ENCODE results near the gene ATF7.

The ATF7 gene

GRCh38 chr12:53500142-53500775 lies 125.9 kb downstream of the ATF7 start:
- peak; percentile 57 for DNase-seq (ENCODE audit: low spot score)

GRCh38 chr12:53499266-53500141 lies 126.7 kb downstream of the ATF7 start, which contains the start of gene MAP3K12:
MAP3K12 (minus strand) TSS chr12:53499458; CDS start chr12:53487391, 12,067 bp downstream.
- peak; percentile 82 for DNase-seq (ENCODE audit: low spot score)

GRCh38 chr12:53498235-53498630 lies 127.9 kb downstream of the ATF7 start:
- DNase-seq (ENCODE audit: low spot score) = no peak

- no peak for DNase-seq (ENCODE audit: low spot score)
These were observed 128.7 kb downstream of the ATF7 start for GRCh38 chr12:53497461-53497860.

GRCh38 chr12:53496752-53497032 lies 129.5 kb downstream of the ATF7 start:
- DNase-seq (ENCODE audit: low spot score) = no peak

- DNase-seq (ENCODE audit: low spot score) = peak; percentile 83
These were observed 130.1 kb downstream of the ATF7 start for GRCh38 chr12:53495903-53496751.

- DNase-seq (ENCODE audit: low spot score) = no peak
These were observed 132.4 kb downstream of the ATF7 start for GRCh38 chr12:53493610-53494391.

- DNase-seq (ENCODE audit: low spot score) = peak; percentile 93
These were observed 133.2 kb downstream of the ATF7 start for GRCh38 chr12:53492830-53493609.

- DNase-seq (ENCODE audit: low spot score) = no peak
These were observed 134.0 kb downstream of the ATF7 start for GRCh38 chr12:53492188-53492587.

- DNase-seq (ENCODE audit: low spot score) = no peak
These were observed 136.8 kb downstream of the ATF7 start for GRCh38 chr12:53489242-53489864.

GRCh38 chr12:53486736-53487487 lies 139.3 kb downstream of the ATF7 start:
- DNase-seq (ENCODE audit: low spot score) = no peak

- DNase-seq (ENCODE audit: low spot score) = no peak
These were observed 140.0 kb downstream of the ATF7 start for GRCh38 chr12:53485955-53486735.

GRCh38 chr12:53484686-53485575 lies 141.3 kb downstream of the ATF7 start:
- no peak for DNase-seq (ENCODE audit: low spot score)

- DNase-seq (ENCODE audit: low spot score) = no peak
These were observed 142.2 kb downstream of the ATF7 start for GRCh38 chr12:53483979-53484377.

GRCh38 chr12:53483225-53483978 lies 142.8 kb downstream of the ATF7 start:
- no peak for DNase-seq (ENCODE audit: low spot score)

- no peak for DNase-seq (ENCODE audit: low spot score)
These were observed 143.5 kb downstream of the ATF7 start for GRCh38 chr12:53482626-53483168.
